ENCODE results near the gene KRR1. TPM values are rescaled to one million over a fixed set of nuclear protein-coding genes. Genes with fewer than 3 reads are reported as not detected.
"Not testable (repeated sequence)": the region's sequence is repeated elsewhere in the genome, so short reads cannot be mapped to it uniquely, and the experiment has no call there.

KRR1 gene
- total RNA-seq, 4 donors from 2014 or later: 11.5 to 37.1 (median 24.7) TPM

DNA sequence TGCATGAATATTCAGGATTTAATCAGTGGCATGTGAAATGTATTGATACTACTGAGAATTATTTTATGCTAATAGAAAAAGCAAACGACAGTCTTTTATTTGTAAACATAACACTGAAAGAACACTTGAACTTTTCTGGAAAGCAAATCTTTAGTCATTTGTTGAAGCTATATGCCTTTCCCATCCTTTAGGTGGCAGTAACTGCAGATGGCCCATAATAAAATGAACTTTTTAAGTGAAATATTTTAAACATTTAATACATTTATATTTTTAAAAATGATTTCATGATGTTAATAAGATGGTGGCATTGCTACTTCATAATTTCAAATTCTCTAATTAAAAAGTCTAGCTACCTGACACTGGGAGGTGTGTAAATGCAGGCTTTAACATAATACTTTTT, 13.9 kb upstream of the KRR1 start:
- Histone ChIP-seq H3K27ac (no peak overlapping the region), H3K27me3 (no peaks in the 10 kb centered on the region), H3K4me3 (no peak overlapping the region), H3K4me1 (no peaks in the 10 kb centered on the region), H3K9me3 (no peaks in the 10 kb centered on the region), H3K36me3 (no peaks in the 10 kb centered on the region)
- DNase-seq: no peak
- TF ChIP-seq, protein P1, sequence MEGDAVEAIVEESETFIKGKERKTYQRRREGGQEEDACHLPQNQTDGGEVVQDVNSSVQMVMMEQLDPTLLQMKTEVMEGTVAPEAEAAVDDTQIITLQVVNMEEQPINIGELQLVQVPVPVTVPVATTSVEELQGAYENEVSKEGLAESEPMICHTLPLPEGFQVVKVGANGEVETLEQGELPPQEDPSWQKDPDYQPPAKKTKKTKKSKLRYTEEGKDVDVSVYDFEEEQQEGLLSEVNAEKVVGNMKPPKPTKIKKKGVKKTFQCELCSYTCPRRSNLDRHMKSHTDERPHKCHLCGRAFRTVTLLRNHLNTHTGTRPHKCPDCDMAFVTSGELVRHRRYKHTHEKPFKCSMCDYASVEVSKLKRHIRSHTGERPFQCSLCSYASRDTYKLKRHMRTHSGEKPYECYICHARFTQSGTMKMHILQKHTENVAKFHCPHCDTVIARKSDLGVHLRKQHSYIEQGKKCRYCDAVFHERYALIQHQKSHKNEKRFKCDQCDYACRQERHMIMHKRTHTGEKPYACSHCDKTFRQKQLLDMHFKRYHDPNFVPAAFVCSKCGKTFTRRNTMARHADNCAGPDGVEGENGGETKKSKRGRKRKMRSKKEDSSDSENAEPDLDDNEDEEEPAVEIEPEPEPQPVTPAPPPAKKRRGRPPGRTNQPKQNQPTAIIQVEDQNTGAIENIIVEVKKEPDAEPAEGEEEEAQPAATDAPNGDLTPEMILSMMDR (IDR thresholded peaks at IDR 0.05): no peak
- TF ChIP-seq POLR2A (IDR thresholded peaks at IDR 0.05): no peak

DNA sequence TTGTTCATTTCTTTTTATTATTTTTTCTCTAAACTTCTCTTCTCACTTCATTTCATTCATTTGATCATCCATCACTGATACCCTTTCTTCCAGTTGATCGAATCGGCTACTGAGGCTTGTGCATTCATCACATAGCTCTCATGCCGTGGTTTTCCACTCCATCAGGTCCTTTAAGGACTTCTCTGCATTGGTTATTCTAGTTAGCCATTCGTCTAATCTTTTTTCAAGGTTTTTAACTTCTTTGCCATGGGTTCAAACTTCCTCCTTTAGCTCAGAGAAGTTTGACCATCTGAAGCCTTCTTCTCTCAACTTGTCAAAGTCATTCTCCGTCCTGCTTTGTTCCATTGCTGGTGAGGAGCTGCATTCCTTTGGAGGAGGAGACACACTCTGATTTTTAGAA, 10.7 kb upstream of the KRR1 start:
- not testable (repeated sequence) for DNase-seq, H3K27ac ChIP-seq, H3K4me3 ChIP-seq, H3K4me1 ChIP-seq, H3K36me3 ChIP-seq, H3K27me3 ChIP-seq, H3K9me3 ChIP-seq

DNA sequence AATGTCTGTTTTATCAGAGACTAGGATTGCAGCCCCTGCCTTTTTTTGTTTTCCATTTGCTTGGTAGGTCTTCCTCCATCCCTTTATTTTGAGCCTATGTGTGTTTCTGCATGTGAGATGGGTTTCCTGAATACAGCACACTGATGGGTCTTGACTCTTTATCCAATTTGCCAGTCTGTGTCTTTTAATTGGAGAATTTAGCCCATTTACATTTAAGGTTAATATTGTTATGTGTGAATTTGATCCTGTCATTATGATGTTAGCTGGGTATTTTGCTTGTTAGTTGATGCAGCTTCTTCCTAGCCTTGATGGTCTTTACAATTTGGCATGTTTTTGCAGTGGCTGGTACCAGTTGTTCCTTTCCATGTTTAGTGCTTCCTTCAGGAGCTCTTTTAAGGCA, 9.8 kb upstream of the KRR1 start:
- not testable (repeated sequence) for DNase-seq

DNA sequence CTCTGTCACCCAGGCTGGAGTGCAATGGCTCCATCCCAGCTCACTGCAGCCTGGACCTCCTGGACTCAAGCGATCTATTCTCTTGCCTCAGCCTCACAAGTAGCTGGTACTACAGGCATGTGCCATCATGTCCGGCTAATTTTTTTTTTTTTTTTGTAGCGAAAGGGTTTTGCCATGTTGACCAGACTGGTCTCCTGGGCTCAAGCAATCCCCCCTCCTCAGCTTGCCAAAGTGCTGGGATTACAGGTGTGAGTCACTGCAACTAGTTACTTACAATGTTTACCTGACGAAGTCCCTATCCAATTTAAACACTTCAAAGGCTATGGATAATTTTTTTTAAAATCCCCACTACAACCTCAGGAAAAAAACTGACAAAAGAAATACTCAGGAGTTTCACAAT, 1.8 kb downstream of the KRR1 start:
- no peaks in the 10 kb centered on the region for H3K9me3 ChIP-seq
- peaks cover 0 to 15% (median 0%) of the 10 kb centered on the region in 3 donors for H3K36me3 ChIP-seq
- no peak for DNase-seq
- TF ChIP-seq, protein P1 (IDR thresholded peaks at IDR 0.05): no peak
- no peak for TF ChIP-seq POLR2A (IDR thresholded peaks at IDR 0.05)
- no peaks in the 10 kb centered on the region for H3K27me3 ChIP-seq
- no peak overlapping the region for H3K4me3 ChIP-seq
- peaks cover 0 to 15% (median 6%) of the 10 kb centered on the region in 4 donors for H3K4me1 ChIP-seq
- no peak overlapping the region for H3K27ac ChIP-seq

More for the DNA sequence above, 9.8 kb upstream of the KRR1 start:
- H3K36me3 ChIP-seq, H3K9me3 ChIP-seq, H3K27me3 ChIP-seq, H3K4me1 ChIP-seq, H3K27ac ChIP-seq, H3K4me3 ChIP-seq: not testable (repeated sequence)

DNA sequence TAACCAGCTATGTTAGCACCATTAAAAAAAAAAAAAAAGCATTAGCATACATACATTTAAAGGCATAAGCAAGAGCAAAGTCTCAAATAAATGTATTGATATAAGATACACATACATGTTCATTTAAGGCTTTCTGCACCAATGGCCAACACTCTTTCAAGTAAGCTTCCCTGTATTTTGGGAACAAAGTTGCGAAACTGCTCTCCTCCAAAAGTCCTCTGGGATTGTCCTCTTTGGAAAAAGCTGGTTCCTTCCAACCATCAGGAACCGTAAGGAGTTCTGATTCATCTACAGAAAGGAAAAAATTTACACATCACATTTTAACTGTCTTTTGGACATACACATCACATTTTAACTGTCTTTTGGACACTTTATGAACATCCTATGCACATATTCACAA, 3.2 kb downstream of the KRR1 start:
- Histone ChIP-seq H3K4me1 (peaks cover 0 to 15% (median 6%) of the 10 kb centered on the region in 4 donors), H3K36me3 (peaks cover 0 to 29% (median 0%) of the 10 kb centered on the region in 3 donors), H3K27me3 (no peaks in the 10 kb centered on the region), H3K27ac (no peak overlapping the region), H3K9me3 (no peaks in the 10 kb centered on the region), H3K4me3 (no peak overlapping the region)
- DNase-seq: no peak
- TF ChIP-seq, protein P1 (IDR thresholded peaks at IDR 0.05): no peak
- TF ChIP-seq POLR2A (IDR thresholded peaks at IDR 0.05): no peak

DNA sequence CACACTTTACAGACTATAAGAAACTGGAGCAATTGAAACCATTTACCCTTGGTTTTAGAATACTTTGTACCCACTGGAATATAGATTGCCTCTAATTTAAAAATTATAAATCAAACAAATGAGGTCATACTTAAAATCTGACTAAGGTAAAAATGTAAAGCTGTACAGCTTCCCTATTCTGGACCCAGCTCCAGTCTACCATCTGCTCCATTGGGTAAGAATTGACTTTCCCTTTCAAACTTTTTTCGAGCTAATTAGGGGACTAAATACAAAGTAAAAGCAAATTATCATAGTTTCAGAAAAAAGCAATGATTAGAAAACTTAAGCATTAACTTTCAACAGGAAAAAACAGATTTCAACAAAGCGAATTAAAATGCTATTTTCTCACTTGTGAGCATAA, 4.3 kb downstream of the KRR1 start:
- TF ChIP-seq POLR2A (IDR thresholded peaks at IDR 0.05): no peak
- TF ChIP-seq, protein P1 (IDR thresholded peaks at IDR 0.05): no peak
- Histone ChIP-seq H3K27me3 (no peaks in the 10 kb centered on the region), H3K36me3 (peaks cover 0 to 38% (median 0%) of the 10 kb centered on the region in 3 donors), H3K9me3 (no peaks in the 10 kb centered on the region), H3K4me3 (no peak overlapping the region), H3K4me1 (peaks cover 0 to 15% (median 5%) of the 10 kb centered on the region in 4 donors), H3K27ac (no peak overlapping the region)
- DNase-seq: no peak

DNA sequence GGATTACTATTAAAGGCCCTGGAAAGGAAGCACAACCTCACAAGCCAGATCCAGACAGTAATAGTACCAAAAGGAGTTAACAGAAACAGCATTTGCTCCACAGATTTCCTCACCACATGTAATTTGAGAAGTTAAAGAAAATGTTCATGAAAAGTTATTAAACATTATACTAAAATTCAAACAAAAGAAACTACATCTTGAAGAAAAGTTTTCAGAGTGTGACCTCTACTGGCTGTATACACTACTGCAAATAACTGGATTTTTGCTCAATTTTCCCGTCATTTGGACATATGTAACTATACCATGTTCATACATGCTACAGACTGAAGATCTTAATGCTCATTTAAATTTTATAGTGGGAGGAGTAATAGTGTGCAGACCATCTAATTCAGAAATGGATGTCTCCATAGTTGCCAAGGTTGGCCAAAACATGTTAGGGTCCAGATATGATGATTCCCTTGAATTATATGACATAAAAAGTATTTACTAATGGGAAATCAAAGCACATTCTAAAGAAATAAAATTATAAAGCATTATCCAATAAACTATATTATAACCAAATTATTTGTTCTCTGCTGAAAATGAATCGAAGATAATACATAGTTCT, 5.6 kb downstream of the KRR1 start:
- DNase-seq: no peak
- no peak for TF ChIP-seq POLR2A (IDR thresholded peaks at IDR 0.05)
- TF ChIP-seq, protein P1 (IDR thresholded peaks at IDR 0.05): peak; percentile 38 to 58 (median 48)
- H3K36me3 ChIP-seq: peaks cover 0 to 50% (median 0%) of the 10 kb centered on the region in 3 donors
- H3K27me3 ChIP-seq: no peaks in the 10 kb centered on the region
- H3K4me1 ChIP-seq: peaks cover 0 to 15% (median 4%) of the 10 kb centered on the region in 4 donors
- H3K9me3 ChIP-seq: no peaks in the 10 kb centered on the region
- no peak overlapping the region for H3K4me3 ChIP-seq
- no peak overlapping the region for H3K27ac ChIP-seq
